Neural cell (in vitro differentiated cells): ENCODE results near the gene SETD4. TPM values are rescaled to one million over a fixed set of nuclear protein-coding genes. Genes with fewer than 3 reads are reported as not detected.

Source experiments
- H2AFZ ChIP-seq: fragments of 200-600, 300-800 bp; sonication (generic), shearing (Covaris generic); 2 replicates; pipeline ENCODE4 v1.6.0; 2014; ENCODE audit warnings: low read depth, mild to moderate bottlenecking, antibody characterized with exemption, low read length, moderate library complexity
- H3F3A ChIP-seq: fragments of 200-600 bp; shearing (Covaris generic); 2 replicates; pipeline ENCODE4 v1.6.1; 2016; ENCODE audit warnings: mild to moderate bottlenecking, moderate library complexity, mixed read lengths, antibody characterized with exemption, low read length; ENCODE audit not compliant: insufficient read depth, poor library complexity, severe bottlenecking
- H3K27ac ChIP-seq: fragments of 200-600, 300-800 bp; sonication (generic), shearing (Covaris generic); 2 replicates; pipeline ENCODE4 v1.5.1; 2014; ENCODE audit warnings: mild to moderate bottlenecking, low read length, moderate library complexity
- H3K27me3 ChIP-seq: fragments of 300-800, 200-600 bp; sonication (generic), shearing (Covaris generic); 2 replicates; pipeline ENCODE4 v1.6.0; 2014; ENCODE audit warnings: mild to moderate bottlenecking, low read depth, low read length, moderate library complexity; ENCODE audit not compliant: insufficient read depth
- H3K36me3 ChIP-seq: fragments of 300-800, 200-600 bp; sonication (generic), shearing (Covaris generic); 2 replicates; pipeline ENCODE4 v1.5.1; 2014; ENCODE audit warnings: mild to moderate bottlenecking, antibody characterized with exemption, low read length, moderate library complexity; ENCODE audit not compliant: insufficient read depth
- H3K4me2 ChIP-seq: fragments of 300-800, 200-600 bp; sonication (generic), shearing (Covaris generic); 2 replicates; pipeline ENCODE4 v1.6.0; 2014; ENCODE audit warnings: mild to moderate bottlenecking, low read length
- H3K4me3 ChIP-seq: fragments of 300-800, 200-600 bp; sonication (generic), shearing (Covaris generic); 2 replicates; pipeline ENCODE4 v1.5.1; 2014; ENCODE audit warnings: mild to moderate bottlenecking, low read length, moderate library complexity
- H3K79me2 ChIP-seq: fragments of 200-600 bp; shearing (Covaris generic); replicated peaks from 2 replicates; pipeline ENCODE4 v1.6.0; 2014; ENCODE audit warnings: mild to moderate bottlenecking, low read length, moderate library complexity; ENCODE audit not compliant: insufficient read depth
- H3K9ac ChIP-seq: fragments of 300-800, 200-600 bp; sonication (generic), shearing (Covaris generic); 2 replicates; pipeline ENCODE4 v1.6.1; 2016; ENCODE audit warnings: mild to moderate bottlenecking, low read length, mixed read lengths
- H3K9me2 ChIP-seq: fragments of 200-600 bp; shearing (Covaris generic); 2 replicates; pipeline ENCODE4 v1.6.1; 2016; ENCODE audit warnings: mild to moderate bottlenecking, low read length, mixed read lengths; ENCODE audit not compliant: insufficient read depth
- H3K9me3 ChIP-seq: fragments of 200-600, 300-800 bp; sonication (generic), shearing (Covaris generic); 2 replicates; pipeline ENCODE4 v1.6.1; 2016; ENCODE audit warnings: mild to moderate bottlenecking, mixed run types, low read length, moderate library complexity, mixed read lengths
- H4K20me1 ChIP-seq: fragments of 200-600 bp; shearing (Covaris generic); 2 replicates; pipeline ENCODE4 v1.6.1; 2016; ENCODE audit warnings: mild to moderate bottlenecking, mixed run types; ENCODE audit not compliant: insufficient read depth
- CTCF ChIP-seq: fragments of 450-650 bp; IDR thresholded peaks from 2 replicates; pipeline ENCODE4 v1.5.1; 2014; ENCODE audit warnings: antibody characterized with exemption, mild to moderate bottlenecking, moderate library complexity; ENCODE audit not compliant: poor library complexity, severe bottlenecking
- EP300 ChIP-seq: fragments of 450-650 bp; conservative IDR thresholded peaks from 2 replicates; pipeline ENCODE4 v1.6.1; 2014; ENCODE audit warnings: antibody characterized with exemption, mild to moderate bottlenecking, moderate library complexity; ENCODE audit not compliant: poor library complexity, severe bottlenecking
- EZH2 ChIP-seq: fragments of 200-600, 300-800 bp; shearing (Covaris generic), sonication (generic); IDR thresholded peaks from 2 replicates; pipeline ENCODE4 v1.6.1; 2014; ENCODE audit warnings: antibody characterized with exemption, low read length, borderline replicate concordance, mild to moderate bottlenecking; ENCODE audit not compliant: insufficient read depth, poor library complexity, severe bottlenecking
- MXI1 ChIP-seq: fragments of 450-650 bp; conservative IDR thresholded peaks from 2 replicates; pipeline ENCODE4 v1.6.1; 2014; ENCODE audit warnings: antibody characterized with exemption, mild to moderate bottlenecking; ENCODE audit not compliant: poor library complexity, severe bottlenecking
- POLR2AphosphoS5 ChIP-seq: IDR thresholded peaks from 2 replicates; pipeline ENCODE4 v1.6.1; 2012
- RAD21 ChIP-seq: fragments of 450-650 bp; conservative IDR thresholded peaks from 2 replicates; pipeline ENCODE4 v1.6.1; 2014; ENCODE audit warnings: antibody characterized with exemption, mild to moderate bottlenecking, moderate library complexity
- REST ChIP-seq: IDR thresholded peaks from 2 replicates; pipeline ENCODE4 v1.6.1; 2012; ENCODE audit warnings: borderline replicate concordance
- SMC3 ChIP-seq: fragments of 450-650 bp; conservative IDR thresholded peaks from 2 replicates; pipeline ENCODE4 v1.6.1; 2014; ENCODE audit warnings: antibody characterized with exemption, mild to moderate bottlenecking, moderate library complexity; ENCODE audit not compliant: poor library complexity
- TAF1 ChIP-seq: IDR thresholded peaks from 2 replicates; pipeline ENCODE4 v1.6.1; 2012; ENCODE audit warnings: low read depth
- polyA plus RNA-seq: library from polyadenylated mRNA; depleted of rRNA; stranded (reverse); fragments of >200 nt; gene quantifications from 2 replicates; pipeline ENCODE4 v1.2.3, GENCODE V29; 2014

Gene SETD4
- polyA plus RNA-seq, 1 donor from 2014 or later: 64.4 TPM

GRCh38 chr21:36024782-36025181 lies 35.5 kb downstream of the SETD4 start:
- H3K4me3 ChIP-seq: no peak overlapping the region
- no peak for TF ChIP-seq REST
- TF ChIP-seq SMC3: no peak
- TF ChIP-seq MXI1: no peak
- TF ChIP-seq CTCF: no peak
- no peak for TF ChIP-seq POLR2AphosphoS5
- TF ChIP-seq EP300: no peak
- no peak for TF ChIP-seq RAD21
- no peak for TF ChIP-seq EZH2
- no peak for TF ChIP-seq TAF1
- no peaks in the 10 kb centered on the region for H3K27me3 ChIP-seq
- H3K9me2 ChIP-seq: no peaks in the 10 kb centered on the region
- H4K20me1 ChIP-seq: no peaks in the 10 kb centered on the region
- H3K27ac ChIP-seq: no peak overlapping the region
- H3F3A ChIP-seq: no peaks in the 10 kb centered on the region
- H3K79me2 ChIP-seq: no peaks in the 10 kb centered on the region
- no peaks in the 10 kb centered on the region for H3K9me3 ChIP-seq
- no peak overlapping the region for H2AFZ ChIP-seq
- no peaks in the 10 kb centered on the region for H3K36me3 ChIP-seq
- H3K9ac ChIP-seq: no peak overlapping the region
- H3K4me2 ChIP-seq: no peak overlapping the region

- Histone ChIP-seq H3K9ac (no peak overlapping the region), H3K4me2 (no peak overlapping the region), H3K79me2 (no peaks in the 10 kb centered on the region), H3K9me3 (no peaks in the 10 kb centered on the region), H3K27ac (no peak overlapping the region), H3K27me3 (no peaks in the 10 kb centered on the region), H3K9me2 (no peaks in the 10 kb centered on the region), H3F3A (no peaks in the 10 kb centered on the region), H3K36me3 (no peaks in the 10 kb centered on the region), H2AFZ (no peak overlapping the region), H3K4me3 (no peak overlapping the region), H4K20me1 (no peaks in the 10 kb centered on the region)
- TF ChIP-seq REST (no peak), MXI1 (no peak), RAD21 (no peak), CTCF (no peak), EZH2 (no peak), SMC3 (no peak), EP300 (no peak), TAF1 (no peak), POLR2AphosphoS5 (no peak)
Observed at GRCh38 chr21:36023092-36023480, 37.2 kb downstream of the SETD4 start.
